Vagina (tissue), 2 donors: ENCODE results near the gene ARAF.

ENCODE experiments used
- CTCF ChIP-seq, 3 experiments: fragments of 450-650 bp in 2 of 3; fragments of 200-600 bp in 1 of 3; sonication (generic) in 1 of 3; IDR thresholded peaks; one replicate each; pipeline ENCODE4 v1.5.1; 2017 to 2019; ENCODE audit warnings: antibody characterized with exemption in 3 of 3, mild to moderate bottlenecking in 2 of 3, moderate library complexity in 2 of 3
- POLR2A ChIP-seq, 2 donors: fragments of 450-650 bp; IDR thresholded peaks; one replicate each; pipeline ENCODE4 v1.6.1; 2017; ENCODE audit warnings: antibody characterized with exemption in 2 of 2, mild to moderate bottlenecking in 2 of 2, moderate library complexity in 2 of 2
- POLR2AphosphoS5 ChIP-seq, 2 donors: sonication (generic); formaldehyde crosslinking; IDR thresholded peaks; one replicate each; pipeline ENCODE4 v1.9.0; 2017; ENCODE audit warnings: antibody characterized with exemption in 2 of 2, mild to moderate bottlenecking in 2 of 2, low read depth in 1 of 2; ENCODE audit not compliant: insufficient read depth in 1 of 2

DNA sequence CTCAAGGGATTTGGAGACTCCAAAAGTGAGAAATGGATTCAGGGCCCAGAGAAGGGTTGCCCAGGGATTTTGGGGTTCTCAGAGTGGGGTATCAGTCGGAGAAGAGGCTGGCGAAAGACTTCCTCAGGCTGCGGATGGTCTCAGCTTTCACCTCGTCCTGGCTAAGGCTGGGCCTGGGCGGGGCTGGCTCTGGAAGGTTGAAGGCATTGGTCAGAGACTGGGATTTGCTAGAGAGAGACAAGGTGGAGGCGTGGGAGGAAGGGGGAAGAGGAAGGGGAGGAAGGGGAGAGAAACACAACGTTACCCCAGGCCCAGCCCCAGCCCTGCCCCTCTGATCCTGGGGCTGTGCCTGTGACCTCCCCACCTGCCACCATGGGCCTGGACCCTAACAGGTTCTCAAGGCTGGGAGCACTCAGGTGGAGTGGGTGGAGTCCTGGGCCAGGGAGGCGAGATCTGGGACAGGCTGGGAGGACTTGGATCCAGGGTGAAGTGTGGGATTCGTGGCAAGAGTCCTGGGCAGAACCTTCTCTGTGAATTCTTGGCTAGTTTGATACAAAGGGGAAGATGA lies 11.9 kb downstream of the ARAF start:
- TF ChIP-seq CTCF (IDR thresholded peaks at IDR 0.05) = no peak
- TF ChIP-seq POLR2A (IDR thresholded peaks at IDR 0.05) = no peak
- TF ChIP-seq POLR2AphosphoS5 (IDR thresholded peaks at IDR 0.05; ENCODE audit: insufficient read depth in 1 of 2, low read depth in 1 of 2) = no peak
